SK-N-SH (cell line): Measurements from ENCODE around the gene OSBPL5. TPM values are rescaled to one million over a fixed set of nuclear protein-coding genes. Genes with fewer than 3 reads are reported as not detected.

Experiments
- CTCF ChIA-PET: fragments of 300-600, 350-600 bp; formaldehyde crosslinking; extraction: SDS; loops from one replicate; lab custom pipeline; 2021; lab: Yijun Ruan, JAX
- POLR2A ChIA-PET: fragments of 350-600 bp; sonication (Branson Sonifier 250); formaldehyde crosslinking; extraction: SDS; loops from one replicate; lab custom pipeline; 2020; ENCODE audit warnings: antibody characterized with exemption, inconsistent platforms; lab: Yijun Ruan, JAX
- DNase-seq: peaks from one replicate; pipeline ENCODE4 v3.0.0; 2012
- H2AFZ ChIP-seq: fragments of 200-600 bp; sonication (generic); 2 replicates; pipeline ENCODE4 v1.8.1; 2016; ENCODE audit warnings: antibody characterized with exemption, mild to moderate bottlenecking, low read depth
- H3F3A ChIP-seq: fragments of 200-600 bp; sonication (generic); replicated peaks from 2 replicates; pipeline ENCODE3; 2016; ENCODE audit warnings: antibody characterized with exemption, mild to moderate bottlenecking; ENCODE audit not compliant: insufficient read depth
- H3K27ac ChIP-seq, 2 experiments: fragments of 200-500 bp in 1 of 2; fragments of 200-600 bp in 1 of 2; sonication (Bioruptor generic) in 1 of 2; sonication (generic), shearing (Covaris generic) in 1 of 2; 2 replicates each; pipeline versions ENCODE4 v1.5.1 to v1.6.1; 2014 to 2016; ENCODE audit warnings: low read depth in 2 of 2, inconsistent platforms in 1 of 2, low read length in 1 of 2, mild to moderate bottlenecking in 1 of 2, mixed read lengths in 1 of 2
- H3K27me3 ChIP-seq: fragments of 200-600 bp; sonication (generic), shearing (Covaris generic); 2 replicates; pipeline ENCODE4 v1.6.1; 2016; ENCODE audit warnings: mixed run types; ENCODE audit not compliant: insufficient read depth
- H3K36me3 ChIP-seq, 2 experiments: fragments of 200-500 bp in 1 of 2; fragments of 200-600 bp in 1 of 2; sonication (Bioruptor generic) in 1 of 2; sonication (generic) in 1 of 2; replicated peaks in 1 of 2; 2 replicates each; pipeline versions ENCODE3 to v1.5.1; 2014 to 2016; ENCODE audit warnings: low read length in 1 of 2, mild to moderate bottlenecking in 1 of 2; ENCODE audit not compliant: insufficient read depth in 2 of 2, control insufficient read depth in 1 of 2
- H3K4me1 ChIP-seq, 2 experiments: fragments of 200-500 bp in 1 of 2; fragments of 200-600 bp in 1 of 2; sonication (Bioruptor generic) in 1 of 2; sonication (generic), shearing (Covaris generic) in 1 of 2; 2 replicates each; pipeline versions ENCODE4 v1.5.1 to v1.6.1; 2014 to 2016; ENCODE audit warnings: low read depth in 1 of 2, low read length in 1 of 2, mixed run types in 1 of 2; ENCODE audit not compliant: insufficient read depth in 2 of 2, control insufficient read depth in 1 of 2
- H3K4me2 ChIP-seq: fragments of 200-600 bp; sonication (generic), shearing (Covaris generic); 2 replicates; pipeline ENCODE4 v1.6.1; 2017; ENCODE audit warnings: mixed run types
- H3K4me3 ChIP-seq, 2 experiments: fragments of 200-500 bp in 1 of 2; fragments of 200-600 bp in 1 of 2; sonication (Bioruptor generic) in 1 of 2; sonication (generic), shearing (Covaris generic) in 1 of 2; 2 replicates each; pipeline versions ENCODE4 v1.5.1 to v1.8.1; 2014 to 2016; ENCODE audit warnings: low read depth in 2 of 2, inconsistent platforms in 1 of 2, low read length in 1 of 2, mild to moderate bottlenecking in 1 of 2, mixed read lengths in 1 of 2, moderate library complexity in 1 of 2
- H3K79me2 ChIP-seq: fragments of 200-600 bp; sonication (generic); 2 replicates; pipeline ENCODE4 v1.8.1; 2017; ENCODE audit warnings: mild to moderate bottlenecking; ENCODE audit not compliant: insufficient read depth
- H3K9ac ChIP-seq: fragments of 200-600 bp; sonication (generic); 2 replicates; pipeline ENCODE4 v1.6.1; 2017; ENCODE audit warnings: mixed run types
- H3K9me2 ChIP-seq: fragments of 200-600 bp; sonication (generic); 2 replicates; pipeline ENCODE4 v1.6.1; 2017; ENCODE audit warnings: mixed run types
- H3K9me3 ChIP-seq: fragments of 200-600 bp; sonication (generic); 2 replicates; pipeline ENCODE4 v1.6.1; 2017; ENCODE audit warnings: mixed run types, mild to moderate bottlenecking, moderate library complexity
- H4K20me1 ChIP-seq: fragments of 200-600 bp; sonication (generic); 2 replicates; pipeline ENCODE4 v1.6.1; 2017; ENCODE audit warnings: mild to moderate bottlenecking, mixed run types; ENCODE audit not compliant: insufficient read depth
- CHD2 ChIP-seq: fragments of 150-350 bp; IDR thresholded peaks from 2 replicates; pipeline ENCODE4 v1.6.1; 2018; ENCODE audit warnings: low read length; ENCODE audit not compliant: partially characterized antibody
- ELF1 ChIP-seq: IDR thresholded peaks from 2 replicates; pipeline ENCODE4 v1.4.0; 2012
- EP300 ChIP-seq, 2 experiments: IDR thresholded peaks; 2 replicates each; pipeline versions ENCODE4 v1.4.0 to v1.6.1; 2012; ENCODE audit warnings: borderline replicate concordance in 1 of 2, low read depth in 1 of 2, low read length in 1 of 2
- FOSL2 ChIP-seq: IDR thresholded peaks from 2 replicates; pipeline ENCODE4 v1.4.0; 2012; ENCODE audit warnings: low read depth, mild to moderate bottlenecking, moderate library complexity, borderline replicate concordance
- FOXJ3 ChIP-seq: sonication (generic); formaldehyde crosslinking; IDR thresholded peaks from 2 replicates; pipeline ENCODE4 v1.5.1; 2020; ENCODE audit warnings: mild to moderate bottlenecking, missing genetic modification reagents
- GATA2 ChIP-seq: sonication (generic); formaldehyde crosslinking; IDR thresholded peaks from 2 replicates; pipeline ENCODE4 v1.5.0; 2020; ENCODE audit warnings: mild to moderate bottlenecking, missing genetic modification reagents
- MEF2A ChIP-seq: IDR thresholded peaks from 2 replicates; pipeline ENCODE4 v1.4.0; 2012; ENCODE audit warnings: low read depth, borderline replicate concordance
- NFIC ChIP-seq: IDR thresholded peaks from 2 replicates; pipeline ENCODE4 v1.4.0; 2012; ENCODE audit warnings: borderline replicate concordance
- NRF1 ChIP-seq: IDR thresholded peaks from 2 replicates; pipeline ENCODE4 v1.6.1; 2012; ENCODE audit warnings: low read depth, mild to moderate bottlenecking, low read length
- POLR2AphosphoS5 ChIP-seq: IDR thresholded peaks from 2 replicates; pipeline ENCODE4 v1.6.1; 2012; ENCODE audit warnings: low read depth, low read length
- RAD21 ChIP-seq: IDR thresholded peaks from 2 replicates; pipeline ENCODE4 v1.6.1; 2012; ENCODE audit warnings: mild to moderate bottlenecking, low read length
- RCOR1 ChIP-seq: fragments of 150-350 bp; IDR thresholded peaks from 2 replicates; pipeline ENCODE4 v1.6.1; 2017; ENCODE audit warnings: antibody characterized with exemption, low read length
- SMC3 ChIP-seq: IDR thresholded peaks from 2 replicates; pipeline ENCODE4 v1.6.1; 2012; ENCODE audit warnings: low read depth, low read length, improper control_type of control experiment
- TAF1 ChIP-seq: IDR thresholded peaks from 2 replicates; pipeline ENCODE4 v1.6.1; 2012; ENCODE audit warnings: low read depth, mild to moderate bottlenecking, low read length, moderate library complexity, borderline replicate concordance
- YY1 ChIP-seq: IDR thresholded peaks from 2 replicates; pipeline ENCODE4 v1.4.0; 2012; ENCODE audit warnings: low read depth, mild to moderate bottlenecking
- WGBS: methylation state at CpG from one replicate; pipeline ENCODE4 v1.1.6; 2017; ENCODE audit warnings: low lambda C conversion rate; 5-methylcytosine and 5-hydroxymethylcytosine counted together
- polyA plus RNA-seq, 3 experiments: library from polyadenylated mRNA; depleted of rRNA; stranded (reverse); fragments of >200 nt; gene quantifications; 2 replicates each; pipeline ENCODE4 v1.2.3, GENCODE V29; 2012
- TF ChIP-seq, protein P1 (sequence below): fragments of 200-600 bp; sonication (generic); IDR thresholded peaks from 2 replicates; pipeline ENCODE4 v1.6.1; 2017; ENCODE audit warnings: antibody characterized with exemption, mild to moderate bottlenecking, moderate library complexity
- TF ChIP-seq, protein P2 (sequence below): fragments of 150-350 bp; IDR thresholded peaks from 2 replicates; pipeline ENCODE4 v1.6.1; 2017; ENCODE audit warnings: antibody characterized with exemption, low read length, low read depth, borderline replicate concordance
- TF ChIP-seq, protein P3 (sequence below): IDR thresholded peaks from 2 replicates; pipeline ENCODE4; 2012
- TF ChIP-seq, protein P4 (sequence below): IDR thresholded peaks from 2 replicates; pipeline ENCODE4 v1.4.0; 2012; ENCODE audit warnings: low read depth, borderline replicate concordance
- TF ChIP-seq, protein P5 (sequence below): IDR thresholded peaks from 2 replicates; pipeline ENCODE4 v1.4.0; 2012; ENCODE audit warnings: low read depth

The OSBPL5 gene
- polyA plus RNA-seq, 1 of the 3 experiments (the other 2 are of a cell fraction) = 10.9 TPM

DNA sequence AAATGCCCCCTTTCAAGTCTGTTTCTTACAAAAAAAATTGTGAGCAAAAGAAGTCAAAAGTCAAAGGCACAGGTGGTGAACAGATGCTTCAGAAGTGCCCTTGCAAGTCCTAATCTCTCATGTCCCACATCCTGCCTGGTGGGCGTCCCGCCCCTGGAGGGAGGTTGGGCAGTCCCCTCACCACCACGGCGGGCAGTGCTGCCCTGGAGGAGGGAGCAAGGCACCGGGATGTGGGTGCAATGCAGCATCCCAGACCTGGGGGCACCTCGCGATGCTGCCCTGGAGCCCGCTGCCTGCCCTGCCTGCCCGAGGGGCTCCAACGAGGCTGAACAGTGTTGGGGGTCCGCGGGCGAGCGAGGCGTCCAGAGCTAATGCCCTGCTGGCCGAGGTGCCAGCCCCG is 37.6 kb upstream of the OSBPL5 start:
- TF ChIP-seq, protein P1, sequence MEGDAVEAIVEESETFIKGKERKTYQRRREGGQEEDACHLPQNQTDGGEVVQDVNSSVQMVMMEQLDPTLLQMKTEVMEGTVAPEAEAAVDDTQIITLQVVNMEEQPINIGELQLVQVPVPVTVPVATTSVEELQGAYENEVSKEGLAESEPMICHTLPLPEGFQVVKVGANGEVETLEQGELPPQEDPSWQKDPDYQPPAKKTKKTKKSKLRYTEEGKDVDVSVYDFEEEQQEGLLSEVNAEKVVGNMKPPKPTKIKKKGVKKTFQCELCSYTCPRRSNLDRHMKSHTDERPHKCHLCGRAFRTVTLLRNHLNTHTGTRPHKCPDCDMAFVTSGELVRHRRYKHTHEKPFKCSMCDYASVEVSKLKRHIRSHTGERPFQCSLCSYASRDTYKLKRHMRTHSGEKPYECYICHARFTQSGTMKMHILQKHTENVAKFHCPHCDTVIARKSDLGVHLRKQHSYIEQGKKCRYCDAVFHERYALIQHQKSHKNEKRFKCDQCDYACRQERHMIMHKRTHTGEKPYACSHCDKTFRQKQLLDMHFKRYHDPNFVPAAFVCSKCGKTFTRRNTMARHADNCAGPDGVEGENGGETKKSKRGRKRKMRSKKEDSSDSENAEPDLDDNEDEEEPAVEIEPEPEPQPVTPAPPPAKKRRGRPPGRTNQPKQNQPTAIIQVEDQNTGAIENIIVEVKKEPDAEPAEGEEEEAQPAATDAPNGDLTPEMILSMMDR = no peak
- TF ChIP-seq RCOR1 (peak; percentile 21; the same call in 1 of the 2 replicates), GATA2 (CRISPR knock-in tag) (0 out of 2 replicates have a peak, but pooled peaks have one; percentile 13), EP300 (IDR thresholded peaks at IDR 0.05; ENCODE audit: borderline replicate concordance in 1 of 2, low read depth in 1 of 2, low read length in 1 of 2) (no peak)
- TF ChIP-seq, all 33 proteins: peak for 2
- H3K9me3 ChIP-seq = no peaks in the 10 kb centered on the region
- H2AFZ ChIP-seq = no peak overlapping the region
- H3K9me2 ChIP-seq = no peaks in the 10 kb centered on the region
- peak; percentile 81 for DNase-seq
- POLR2A ChIA-PET = no interaction called here
- CTCF ChIA-PET = interaction anchor here (0.7 to 2.6 kb wide), 4 partner anchors 15 to 165 kb away, joined by 3 to 7 read pairs (median 6); no protein-coding TSS in a partner anchor
- no peak overlapping the region for H3K27ac ChIP-seq
- no peaks in the 10 kb centered on the region for H3K79me2 ChIP-seq
- no peak overlapping the region for H3K4me3 ChIP-seq
- no peaks in the 10 kb centered on the region for H3F3A ChIP-seq
- H3K4me2 ChIP-seq = no peak overlapping the region
- H3K27me3 ChIP-seq = peaks cover 25% of the 10 kb centered on the region
- 3% methylated on average over 10 of the region's 17 CpGs for WGBS
- no peaks in the 10 kb centered on the region for H4K20me1 ChIP-seq
- H3K9ac ChIP-seq = no peak overlapping the region
- H3K36me3 ChIP-seq = no peaks in the 10 kb centered on the region
- peaks cover 0 to 19% of the 10 kb centered on the region in 2 experiments; a peak in 1 of 4 replicates for H3K4me1 ChIP-seq

DNA sequence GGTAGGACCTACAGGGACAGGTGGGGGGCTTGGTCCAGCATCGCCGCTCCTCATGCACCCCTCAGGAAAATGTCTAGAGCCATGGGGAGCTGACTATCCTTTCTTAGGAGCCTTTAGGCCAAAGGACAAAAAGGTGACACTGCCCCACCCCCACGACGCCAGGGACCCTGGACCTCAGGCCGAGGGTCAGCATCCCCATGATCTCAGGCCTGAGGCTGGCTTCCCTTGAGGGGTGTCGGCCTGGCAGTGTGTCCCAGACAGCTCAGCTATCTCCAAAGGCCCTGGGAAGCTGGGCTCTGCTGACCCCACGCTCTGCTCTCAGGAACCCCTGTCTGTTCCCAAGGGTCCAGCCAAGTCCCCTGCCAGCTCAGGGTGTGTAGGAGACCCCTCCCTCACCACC is 37.2 kb upstream of the OSBPL5 start:
- H3K27ac ChIP-seq = no peak overlapping the region
- H3K4me1 ChIP-seq = peaks cover 0 to 19% of the 10 kb centered on the region in 2 experiments; a peak in 1 of 4 replicates
- no peaks in the 10 kb centered on the region for H3K36me3 ChIP-seq
- H3K9me2 ChIP-seq = no peaks in the 10 kb centered on the region
- no peaks in the 10 kb centered on the region for H4K20me1 ChIP-seq
- H2AFZ ChIP-seq = no peak overlapping the region
- CTCF ChIA-PET = interaction anchor here (0.7 to 2.6 kb wide), 4 partner anchors 15 to 165 kb away, joined by 3 to 7 read pairs (median 6); no protein-coding TSS in a partner anchor
- no peak overlapping the region for H3K4me2 ChIP-seq
- WGBS = 42% methylated on average over 6 of the region's 7 CpGs
- H3K9ac ChIP-seq = no peak overlapping the region
- H3K27me3 ChIP-seq = peaks cover 25% of the 10 kb centered on the region
- no peaks in the 10 kb centered on the region for H3F3A ChIP-seq
- POLR2A ChIA-PET = no interaction called here
- H3K4me3 ChIP-seq = no peak overlapping the region
- H3K9me3 ChIP-seq = no peaks in the 10 kb centered on the region
- DNase-seq = peak; percentile 41
- H3K79me2 ChIP-seq = no peaks in the 10 kb centered on the region
- TF ChIP-seq, protein P2, sequence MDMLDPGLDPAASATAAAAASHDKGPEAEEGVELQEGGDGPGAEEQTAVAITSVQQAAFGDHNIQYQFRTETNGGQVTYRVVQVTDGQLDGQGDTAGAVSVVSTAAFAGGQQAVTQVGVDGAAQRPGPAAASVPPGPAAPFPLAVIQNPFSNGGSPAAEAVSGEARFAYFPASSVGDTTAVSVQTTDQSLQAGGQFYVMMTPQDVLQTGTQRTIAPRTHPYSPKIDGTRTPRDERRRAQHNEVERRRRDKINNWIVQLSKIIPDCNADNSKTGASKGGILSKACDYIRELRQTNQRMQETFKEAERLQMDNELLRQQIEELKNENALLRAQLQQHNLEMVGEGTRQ = no peak
- TF ChIP-seq POLR2AphosphoS5 (no peak), YY1 (no peak), MEF2A (no peak), CHD2 (no peak), TAF1 (no peak), GATA2 (CRISPR knock-in tag) (no peak), ELF1 (no peak), EP300 (IDR thresholded peaks at IDR 0.05; ENCODE audit: borderline replicate concordance in 1 of 2, low read depth in 1 of 2, low read length in 1 of 2) (no peak), FOXJ3 (no peak), NRF1 (no peak), NFIC (no peak), RAD21 (no peak), FOSL2 (no peak), SMC3 (no peak)
- TF ChIP-seq, protein P3, sequence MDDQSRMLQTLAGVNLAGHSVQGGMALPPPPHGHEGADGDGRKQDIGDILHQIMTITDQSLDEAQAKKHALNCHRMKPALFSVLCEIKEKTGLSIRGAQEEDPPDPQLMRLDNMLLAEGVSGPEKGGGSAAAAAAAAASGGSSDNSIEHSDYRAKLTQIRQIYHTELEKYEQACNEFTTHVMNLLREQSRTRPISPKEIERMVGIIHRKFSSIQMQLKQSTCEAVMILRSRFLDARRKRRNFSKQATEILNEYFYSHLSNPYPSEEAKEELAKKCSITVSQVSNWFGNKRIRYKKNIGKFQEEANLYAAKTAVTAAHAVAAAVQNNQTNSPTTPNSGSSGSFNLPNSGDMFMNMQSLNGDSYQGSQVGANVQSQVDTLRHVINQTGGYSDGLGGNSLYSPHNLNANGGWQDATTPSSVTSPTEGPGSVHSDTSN = no peak
- TF ChIP-seq, protein P4, sequence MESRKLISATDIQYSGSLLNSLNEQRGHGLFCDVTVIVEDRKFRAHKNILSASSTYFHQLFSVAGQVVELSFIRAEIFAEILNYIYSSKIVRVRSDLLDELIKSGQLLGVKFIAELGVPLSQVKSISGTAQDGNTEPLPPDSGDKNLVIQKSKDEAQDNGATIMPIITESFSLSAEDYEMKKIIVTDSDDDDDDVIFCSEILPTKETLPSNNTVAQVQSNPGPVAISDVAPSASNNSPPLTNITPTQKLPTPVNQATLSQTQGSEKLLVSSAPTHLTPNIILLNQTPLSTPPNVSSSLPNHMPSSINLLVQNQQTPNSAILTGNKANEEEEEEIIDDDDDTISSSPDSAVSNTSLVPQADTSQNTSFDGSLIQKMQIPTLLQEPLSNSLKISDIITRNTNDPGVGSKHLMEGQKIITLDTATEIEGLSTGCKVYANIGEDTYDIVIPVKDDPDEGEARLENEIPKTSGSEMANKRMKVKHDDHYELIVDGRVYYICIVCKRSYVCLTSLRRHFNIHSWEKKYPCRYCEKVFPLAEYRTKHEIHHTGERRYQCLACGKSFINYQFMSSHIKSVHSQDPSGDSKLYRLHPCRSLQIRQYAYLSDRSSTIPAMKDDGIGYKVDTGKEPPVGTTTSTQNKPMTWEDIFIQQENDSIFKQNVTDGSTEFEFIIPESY = no peak
- TF ChIP-seq, protein P5, sequence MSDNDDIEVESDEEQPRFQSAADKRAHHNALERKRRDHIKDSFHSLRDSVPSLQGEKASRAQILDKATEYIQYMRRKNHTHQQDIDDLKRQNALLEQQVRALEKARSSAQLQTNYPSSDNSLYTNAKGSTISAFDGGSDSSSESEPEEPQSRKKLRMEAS = no peak
